ENCODE measurements around the gene GDA.
A peak's percentile ranks its signal among the peaks of the same experiment; 100 is the strongest.

DNA sequence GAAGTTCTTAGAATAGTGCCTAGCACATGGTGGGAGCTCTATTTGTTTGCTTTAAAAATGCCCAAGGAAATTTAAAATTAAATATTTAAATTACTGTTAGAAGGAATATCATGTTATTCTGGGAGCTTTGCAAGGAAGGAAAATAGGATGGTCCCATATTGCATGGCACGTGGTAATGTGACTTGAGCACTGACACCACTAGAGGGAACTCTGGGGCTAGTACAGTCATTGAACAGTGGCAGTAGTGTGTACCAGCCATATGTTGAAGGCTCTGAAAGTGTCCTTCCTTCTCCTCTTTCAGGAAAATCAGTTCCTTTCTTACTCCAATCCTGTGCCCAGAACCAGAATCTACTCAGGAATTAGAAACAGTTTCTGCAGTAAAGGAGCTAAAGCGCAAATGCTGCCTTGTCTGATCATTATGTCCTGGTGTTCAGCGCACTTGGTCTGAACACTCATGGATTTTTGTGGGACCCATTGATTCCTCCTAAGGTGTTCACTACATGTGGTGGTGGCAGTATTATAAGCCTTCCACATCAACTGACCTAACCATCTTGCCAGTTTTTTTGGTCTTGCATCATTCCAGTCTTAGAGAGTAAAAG, 54.1 kb downstream of the GDA start:
- TF ChIP-seq SP1 (IDR thresholded peaks at IDR 0.05; ENCODE audit: low read depth) (no peak), POLR2A (IDR thresholded peaks at IDR 0.05; ENCODE audit: borderline replicate concordance, extremely low read depth, insufficient read depth, insufficient read length) (no peak), EZH2 (IDR thresholded peaks at IDR 0.05) (no peak), ZNF274 (IDR thresholded peaks at IDR 0.05; ENCODE audit: low read depth, low read length) (no peak), POLR2AphosphoS5 (IDR thresholded peaks at IDR 0.05; ENCODE audit: low read depth, low read length) (no peak), JUND (IDR thresholded peaks at IDR 0.05) (no peak), TCF7L2 (IDR thresholded peaks at IDR 0.05; ENCODE audit: borderline replicate concordance, extremely low read depth, insufficient read depth, insufficient read length) (no peak), YY1 (IDR thresholded peaks at IDR 0.05; ENCODE audit: extremely low read depth, insufficient replicate concordance, low read depth, low read length) (no peak), EGR1 (IDR thresholded peaks at IDR 0.05; ENCODE audit: low read depth) (no peak)
- TF ChIP-seq, protein P1, sequence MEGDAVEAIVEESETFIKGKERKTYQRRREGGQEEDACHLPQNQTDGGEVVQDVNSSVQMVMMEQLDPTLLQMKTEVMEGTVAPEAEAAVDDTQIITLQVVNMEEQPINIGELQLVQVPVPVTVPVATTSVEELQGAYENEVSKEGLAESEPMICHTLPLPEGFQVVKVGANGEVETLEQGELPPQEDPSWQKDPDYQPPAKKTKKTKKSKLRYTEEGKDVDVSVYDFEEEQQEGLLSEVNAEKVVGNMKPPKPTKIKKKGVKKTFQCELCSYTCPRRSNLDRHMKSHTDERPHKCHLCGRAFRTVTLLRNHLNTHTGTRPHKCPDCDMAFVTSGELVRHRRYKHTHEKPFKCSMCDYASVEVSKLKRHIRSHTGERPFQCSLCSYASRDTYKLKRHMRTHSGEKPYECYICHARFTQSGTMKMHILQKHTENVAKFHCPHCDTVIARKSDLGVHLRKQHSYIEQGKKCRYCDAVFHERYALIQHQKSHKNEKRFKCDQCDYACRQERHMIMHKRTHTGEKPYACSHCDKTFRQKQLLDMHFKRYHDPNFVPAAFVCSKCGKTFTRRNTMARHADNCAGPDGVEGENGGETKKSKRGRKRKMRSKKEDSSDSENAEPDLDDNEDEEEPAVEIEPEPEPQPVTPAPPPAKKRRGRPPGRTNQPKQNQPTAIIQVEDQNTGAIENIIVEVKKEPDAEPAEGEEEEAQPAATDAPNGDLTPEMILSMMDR (IDR thresholded peaks at IDR 0.05 in 2 of 3, conservative IDR thresholded peaks at IDR 0.05 in 1 of 3; ENCODE audit: borderline replicate concordance in 1 of 3, insufficient read depth in 1 of 3, low read depth in 2 of 3, low read length in 2 of 3): peak; percentile 42 to 69 (median 63); a peak in 5 of 6 replicates
- TF ChIP-seq, protein P2, sequence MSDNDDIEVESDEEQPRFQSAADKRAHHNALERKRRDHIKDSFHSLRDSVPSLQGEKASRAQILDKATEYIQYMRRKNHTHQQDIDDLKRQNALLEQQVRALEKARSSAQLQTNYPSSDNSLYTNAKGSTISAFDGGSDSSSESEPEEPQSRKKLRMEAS (IDR thresholded peaks at IDR 0.05): 0 out of 2 replicates have a peak, but pooled peaks have one; percentile 50
- TF ChIP-seq, protein P3, sequence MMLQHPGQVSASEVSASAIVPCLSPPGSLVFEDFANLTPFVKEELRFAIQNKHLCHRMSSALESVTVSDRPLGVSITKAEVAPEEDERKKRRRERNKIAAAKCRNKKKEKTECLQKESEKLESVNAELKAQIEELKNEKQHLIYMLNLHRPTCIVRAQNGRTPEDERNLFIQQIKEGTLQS (IDR thresholded peaks at IDR 0.05): no peak
- TF ChIP-seq, protein P4, sequence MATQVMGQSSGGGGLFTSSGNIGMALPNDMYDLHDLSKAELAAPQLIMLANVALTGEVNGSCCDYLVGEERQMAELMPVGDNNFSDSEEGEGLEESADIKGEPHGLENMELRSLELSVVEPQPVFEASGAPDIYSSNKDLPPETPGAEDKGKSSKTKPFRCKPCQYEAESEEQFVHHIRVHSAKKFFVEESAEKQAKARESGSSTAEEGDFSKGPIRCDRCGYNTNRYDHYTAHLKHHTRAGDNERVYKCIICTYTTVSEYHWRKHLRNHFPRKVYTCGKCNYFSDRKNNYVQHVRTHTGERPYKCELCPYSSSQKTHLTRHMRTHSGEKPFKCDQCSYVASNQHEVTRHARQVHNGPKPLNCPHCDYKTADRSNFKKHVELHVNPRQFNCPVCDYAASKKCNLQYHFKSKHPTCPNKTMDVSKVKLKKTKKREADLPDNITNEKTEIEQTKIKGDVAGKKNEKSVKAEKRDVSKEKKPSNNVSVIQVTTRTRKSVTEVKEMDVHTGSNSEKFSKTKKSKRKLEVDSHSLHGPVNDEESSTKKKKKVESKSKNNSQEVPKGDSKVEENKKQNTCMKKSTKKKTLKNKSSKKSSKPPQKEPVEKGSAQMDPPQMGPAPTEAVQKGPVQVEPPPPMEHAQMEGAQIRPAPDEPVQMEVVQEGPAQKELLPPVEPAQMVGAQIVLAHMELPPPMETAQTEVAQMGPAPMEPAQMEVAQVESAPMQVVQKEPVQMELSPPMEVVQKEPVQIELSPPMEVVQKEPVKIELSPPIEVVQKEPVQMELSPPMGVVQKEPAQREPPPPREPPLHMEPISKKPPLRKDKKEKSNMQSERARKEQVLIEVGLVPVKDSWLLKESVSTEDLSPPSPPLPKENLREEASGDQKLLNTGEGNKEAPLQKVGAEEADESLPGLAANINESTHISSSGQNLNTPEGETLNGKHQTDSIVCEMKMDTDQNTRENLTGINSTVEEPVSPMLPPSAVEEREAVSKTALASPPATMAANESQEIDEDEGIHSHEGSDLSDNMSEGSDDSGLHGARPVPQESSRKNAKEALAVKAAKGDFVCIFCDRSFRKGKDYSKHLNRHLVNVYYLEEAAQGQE (IDR thresholded peaks at IDR 0.05; ENCODE audit: low read depth): no peak
